Embryonic facial prominence (tissue), 1 donor: ENCODE results near the gene SORCS2.

Experiments
- DNase-seq: peaks from one replicate; pipeline ENCODE4 v3.0.0-alpha.2; 2016; ENCODE audit errors: extremely low spot score

Gene SORCS2

DNA sequence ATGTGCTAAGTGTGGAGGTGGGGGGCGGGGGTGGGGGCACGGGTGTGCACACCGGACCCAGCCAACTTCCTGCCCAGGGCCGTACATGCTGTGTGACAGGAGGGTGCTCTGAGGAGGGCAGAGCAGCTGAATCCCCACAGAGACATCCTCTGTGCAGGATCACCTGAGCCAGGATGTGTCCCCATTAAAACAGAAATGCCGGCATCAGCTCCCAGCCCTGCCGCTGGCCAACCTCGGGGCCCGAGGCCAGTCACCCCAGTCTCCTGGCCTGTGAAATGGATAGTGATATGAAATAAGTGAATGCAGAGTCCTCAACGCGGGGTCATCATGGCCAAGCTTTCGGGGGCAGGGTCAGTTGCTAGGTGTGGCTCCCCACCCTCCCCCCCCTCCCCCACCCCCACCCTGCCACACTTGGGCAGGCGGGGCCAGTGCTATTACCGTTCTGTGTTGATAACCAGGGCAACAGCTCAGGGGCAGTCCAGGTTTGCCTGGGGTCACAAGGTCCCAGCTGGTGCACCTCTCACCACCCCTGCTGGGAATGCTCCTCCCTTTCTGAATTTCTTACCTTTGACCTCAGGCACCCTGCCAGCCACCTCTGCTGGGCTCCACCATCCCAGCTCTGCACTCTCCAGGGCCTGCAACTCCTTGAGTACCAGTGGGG, 469.6 kb downstream of the SORCS2 start:
- no peak for DNase-seq

- DNase-seq = no peak
Observed at GRCh38 chr4:7662507-7662846, 470.1 kb downstream of the SORCS2 start.

DNA sequence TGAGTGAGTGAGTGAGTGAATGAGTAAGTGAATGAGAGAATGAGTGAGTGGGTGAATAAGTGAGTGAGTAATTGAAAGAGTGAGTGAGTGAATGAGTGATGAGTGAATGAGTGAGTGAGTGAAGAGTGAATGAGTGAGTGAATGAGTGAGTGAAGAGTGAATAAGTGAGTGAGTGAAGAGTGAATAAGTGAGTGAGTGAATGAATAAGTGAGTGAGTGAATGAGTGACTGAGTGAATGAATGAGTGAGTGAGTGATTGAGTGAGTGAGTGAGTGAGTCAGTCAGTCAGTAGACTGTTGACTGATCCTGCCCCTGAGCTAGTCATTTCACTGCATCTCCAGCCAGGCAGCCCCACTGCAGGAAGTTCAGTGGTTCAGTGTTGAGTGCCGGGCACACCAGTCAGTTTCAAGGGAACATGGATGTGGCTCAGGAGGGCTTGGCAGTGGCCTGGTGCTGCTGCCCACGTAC, 470.8 kb downstream of the SORCS2 start:
- DNase-seq = no peak

GRCh38 chr4:7664106-7664505, 471.8 kb downstream of the SORCS2 start:
- DNase-seq = no peak

DNA sequence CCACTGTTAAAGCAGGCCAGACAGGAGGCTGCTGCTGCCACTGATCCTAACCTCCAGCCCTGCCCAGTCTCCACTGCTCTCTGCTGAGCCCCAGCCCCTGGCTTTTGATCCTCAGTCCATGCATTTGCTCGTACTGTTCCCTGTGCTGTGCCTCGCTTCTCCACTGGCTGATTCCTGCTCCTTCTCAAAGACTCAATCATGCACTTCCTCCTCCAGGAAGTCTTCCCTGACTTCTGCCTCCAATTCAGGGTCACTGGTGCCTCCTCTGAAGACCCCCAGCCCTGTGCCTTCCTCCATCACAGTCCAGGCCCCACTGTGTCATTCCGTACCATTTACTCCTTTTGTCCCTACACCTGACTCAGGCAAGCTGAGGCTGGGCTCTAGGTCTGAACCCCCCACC, 473.0 kb downstream of the SORCS2 start:
- DNase-seq = no peak

GRCh38 chr4:7666011-7666410, 473.7 kb downstream of the SORCS2 start:
- DNase-seq = no peak

DNA sequence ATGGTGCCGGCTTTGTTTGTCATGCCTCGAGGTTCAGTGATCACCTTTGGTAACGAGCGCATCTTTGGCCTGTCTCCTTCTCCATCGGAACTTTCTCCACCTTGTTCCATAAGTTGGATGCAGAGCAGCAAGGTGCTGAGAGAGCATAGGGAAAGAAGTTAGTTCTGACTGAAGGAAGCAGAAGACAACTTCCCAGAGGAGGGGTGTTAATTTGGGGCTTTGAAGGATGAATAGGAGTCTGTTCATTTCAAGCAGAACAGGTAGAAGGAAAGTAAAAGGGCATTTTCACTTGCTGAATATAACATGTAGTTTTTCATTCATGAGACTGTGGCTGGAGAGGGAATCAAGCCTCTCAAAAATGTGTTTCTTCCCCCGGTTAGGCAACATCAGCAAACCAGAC, 474.4 kb downstream of the SORCS2 start:
- no peak for DNase-seq

DNA sequence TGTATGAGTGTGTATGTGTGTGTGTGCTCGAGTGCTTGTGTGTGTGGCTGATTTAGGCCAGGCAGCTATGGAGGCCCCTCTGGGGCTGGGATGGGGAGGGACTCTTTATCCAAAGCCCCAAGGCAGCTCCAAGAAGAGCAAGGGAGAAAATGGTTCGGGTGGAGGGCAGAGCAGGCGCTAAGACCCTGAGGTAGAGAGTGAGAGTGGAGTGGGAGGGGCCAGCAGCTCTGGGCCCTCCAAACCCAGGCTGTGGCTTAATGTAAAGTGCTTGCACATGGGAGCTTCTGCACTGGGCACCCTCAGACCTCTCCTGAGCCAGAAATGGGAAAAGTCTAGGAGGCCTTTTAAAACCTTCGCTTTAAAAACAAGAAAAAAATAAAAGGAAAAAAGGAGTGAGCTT, 475.9 kb downstream of the SORCS2 start:
- DNase-seq = no peak

DNA sequence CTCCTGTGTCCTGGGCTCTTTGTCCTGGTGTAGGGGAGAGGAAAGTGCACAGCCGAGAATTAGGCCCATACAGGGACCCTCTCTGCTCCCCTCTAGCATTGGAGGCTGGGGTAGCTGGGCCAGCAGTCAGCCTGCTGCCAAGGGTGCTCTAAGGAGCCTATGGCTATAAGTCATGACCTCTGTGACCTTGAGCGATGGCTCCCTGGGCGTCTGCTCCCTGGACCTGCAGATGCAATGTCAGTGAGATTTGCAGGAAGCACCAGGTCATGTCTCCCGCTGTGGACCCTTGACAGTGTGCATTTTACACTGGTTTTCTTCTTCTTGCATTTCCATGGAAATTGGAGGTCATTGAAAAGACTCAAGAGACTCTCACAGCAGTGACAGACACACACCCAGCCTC, 476.5 kb downstream of the SORCS2 start:
- DNase-seq = no peak

DNA sequence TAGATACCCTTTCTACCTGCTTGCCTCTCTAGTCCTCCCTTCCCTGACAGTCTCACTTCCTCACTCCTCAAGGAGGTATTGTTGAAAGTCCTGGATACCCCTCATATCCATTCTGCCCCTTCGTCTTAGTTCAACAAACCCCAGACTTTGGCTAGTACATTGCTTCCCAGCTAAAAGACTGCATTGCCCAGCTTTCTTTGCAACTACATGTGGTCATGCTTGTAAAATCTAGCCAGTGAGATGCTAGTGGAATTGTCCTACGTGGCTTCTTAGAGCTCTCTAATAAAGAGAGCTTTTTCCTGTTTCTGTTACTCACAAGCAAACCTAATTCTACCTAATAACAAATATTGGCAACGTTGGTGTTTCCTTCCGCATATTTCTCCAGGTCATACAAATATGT, 480.3 kb downstream of the SORCS2 start:
- no peak for DNase-seq

- no peak for DNase-seq
Observed at GRCh38 chr4:7673121-7673520, 480.8 kb downstream of the SORCS2 start.

- no peak for DNase-seq
Observed at GRCh38 chr4:7674706-7675105, 482.4 kb downstream of the SORCS2 start.

GRCh38 chr4:7675136-7675535, 482.8 kb downstream of the SORCS2 start:
- DNase-seq = no peak

- no peak for DNase-seq
Observed at GRCh38 chr4:7675612-7676320, 483.4 kb downstream of the SORCS2 start.

- DNase-seq = no peak
Observed at GRCh38 chr4:7676398-7676922, 484.1 kb downstream of the SORCS2 start.

DNA sequence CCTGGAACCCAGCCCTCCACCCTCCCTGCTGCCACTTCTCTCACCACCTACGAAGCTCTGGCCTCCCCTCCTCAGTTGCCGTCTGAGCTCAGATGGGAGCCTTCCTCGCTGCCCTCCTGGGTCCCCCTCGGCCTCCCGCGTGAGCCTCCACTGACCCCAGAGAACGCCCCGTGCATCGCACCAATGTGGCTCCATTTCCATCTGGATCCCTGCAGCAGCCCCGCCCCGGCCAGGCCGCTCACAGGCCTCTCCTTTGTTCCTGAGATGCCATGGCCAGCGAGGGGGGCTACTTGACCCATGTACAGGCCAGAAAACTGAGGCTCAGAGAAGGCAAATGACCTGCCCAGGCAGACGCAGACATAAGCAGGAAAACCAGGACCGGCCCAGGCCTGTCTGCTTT, 484.7 kb downstream of the SORCS2 start:
- no peak for DNase-seq

GRCh38 chr4:7677799-7678301, 485.5 kb downstream of the SORCS2 start:
- no peak for DNase-seq

GRCh38 chr4:7678318-7678852, 486.0 kb downstream of the SORCS2 start:
- no peak for DNase-seq

GRCh38 chr4:7679406-7680040, 487.2 kb downstream of the SORCS2 start:
- no peak for DNase-seq

GRCh38 chr4:7680106-7680505, 487.8 kb downstream of the SORCS2 start:
- DNase-seq = no peak

GRCh38 chr4:7680731-7681130, 488.4 kb downstream of the SORCS2 start:
- no peak for DNase-seq

GRCh38 chr4:7683126-7683703, 490.9 kb downstream of the SORCS2 start:
- no peak for DNase-seq
